ENCODE results near the gene RALGPS1.

Gene RALGPS1

GRCh38 chr9:127210851-127211730 is 296.5 kb downstream of the RALGPS1 start:
- DNase-seq: no peak

GRCh38 chr9:127211983-127212382 is 297.4 kb downstream of the RALGPS1 start:
- no peak for DNase-seq

- DNase-seq: no peak
Measured at GRCh38 chr9:127212453-127212852, 297.9 kb downstream of the RALGPS1 start.

GRCh38 chr9:127213859-127214258 is 299.3 kb downstream of the RALGPS1 start:
- DNase-seq: no peak

- DNase-seq: peak; percentile 58
Measured at GRCh38 chr9:127214421-127215267, 300.1 kb downstream of the RALGPS1 start.

GRCh38 chr9:127215268-127216209 is 301.0 kb downstream of the RALGPS1 start:
- no peak for DNase-seq

- no peak for DNase-seq
Measured at GRCh38 chr9:127216210-127216887, 301.8 kb downstream of the RALGPS1 start.

GRCh38 chr9:127216888-127217217 is 302.3 kb downstream of the RALGPS1 start:
- no peak for DNase-seq

- no peak for DNase-seq
Measured at GRCh38 chr9:127218818-127219217, 304.2 kb downstream of the RALGPS1 start.

- DNase-seq: no peak
Measured at GRCh38 chr9:127219520-127219919, 304.9 kb downstream of the RALGPS1 start.

GRCh38 chr9:127221695-127222094 is 307.1 kb downstream of the RALGPS1 start:
- DNase-seq: no peak

GRCh38 chr9:127222388-127223095 is 308.0 kb downstream of the RALGPS1 start:
- DNase-seq: no peak

GRCh38 chr9:127223266-127223665 is 308.7 kb downstream of the RALGPS1 start:
- no peak for DNase-seq

GRCh38 chr9:127223810-127224177 is 309.2 kb downstream of the RALGPS1 start:
- DNase-seq: no peak

- peak; percentile 75 for DNase-seq
Measured at GRCh38 chr9:127224178-127224882, 309.7 kb downstream of the RALGPS1 start.

GRCh38 chr9:127224883-127225739 is 310.5 kb downstream of the RALGPS1 start:
- DNase-seq: peak; percentile 86

GRCh38 chr9:127225801-127226625 is 311.4 kb downstream of the RALGPS1 start:
- no peak for DNase-seq

- DNase-seq: no peak
Measured at GRCh38 chr9:127229691-127230417, 315.3 kb downstream of the RALGPS1 start.

Measured in fibroblast of skin of back (primary cell).